ENCODE data around the gene PAM16.

- TF ChIP-seq ZFP36 (IDR thresholded peaks at IDR 0.05; ENCODE audit: low read depth, low read length, partially characterized antibody): no peak
- TF ChIP-seq ZNF740 (CRISPR knock-in tag; IDR thresholded peaks at IDR 0.05): no peak
- no peak for TF ChIP-seq ZNF740 (tag; IDR thresholded peaks at IDR 0.05)
- no peak for TF ChIP-seq HDAC2 (IDR thresholded peaks at IDR 0.05)
- no peak for TF ChIP-seq POLR2A (conservative IDR thresholded peaks at IDR 0.05)
- TF ChIP-seq NR2F6 (CRISPR knock-in tag; IDR thresholded peaks at IDR 0.05): no peak
These were observed 21.0 kb upstream of the PAM16 start for GRCh38 chr16:4372001-4372577.

Measured in K562 (cell line).